Calu3 (cell line): ENCODE measurements around the gene RAB3IL1. TPM values are rescaled to one million over a fixed set of nuclear protein-coding genes. Genes with fewer than 3 reads are reported as not detected.

Experiments
- BruUV-seq: library from RNA; stranded (reverse); fragments of 400-500 nt; replicated peaks from 2 replicates; lab custom pipeline; 2021; lab: Mats Ljungman, UMichigan
- CTCF ChIA-PET: fragments of 300-600 bp; sonication (Branson Sonifier 250); formaldehyde crosslinking; loops from one replicate; lab custom pipeline; 2022; ENCODE audit warnings: antibody characterized with exemption; lab: Charles Lee
- DNase-seq: peaks from one replicate; pipeline ENCODE4 v3.0.0; 2022
- H3K27ac Mint-ChIP-seq: one replicate; pipeline ENCODE4 v1.8.0; 2022; ENCODE audit warnings: mixed read lengths; ENCODE audit not compliant: unreplicated experiment
- H3K27me3 Mint-ChIP-seq: one replicate; pipeline ENCODE4 v1.8.0; 2022; ENCODE audit warnings: mixed read lengths; ENCODE audit not compliant: unreplicated experiment
- H3K36me3 Mint-ChIP-seq: one replicate; pipeline ENCODE4 v1.8.0; 2022; ENCODE audit warnings: mild to moderate bottlenecking, moderate library complexity, mixed read lengths; ENCODE audit not compliant: insufficient read depth, unreplicated experiment
- H3K4me1 Mint-ChIP-seq: one replicate; pipeline ENCODE4 v1.8.0; 2022; ENCODE audit warnings: mild to moderate bottlenecking, low read depth, mixed read lengths; ENCODE audit not compliant: unreplicated experiment
- H3K4me3 Mint-ChIP-seq: one replicate; pipeline ENCODE4 v1.8.0; 2022; ENCODE audit warnings: mild to moderate bottlenecking, low read depth, moderate library complexity, mixed read lengths; ENCODE audit not compliant: unreplicated experiment
- H3K9me3 Mint-ChIP-seq: one replicate; pipeline ENCODE4 v1.8.0; 2022; ENCODE audit warnings: low read depth, mixed read lengths; ENCODE audit not compliant: unreplicated experiment
- intact Hi-C: fragments of 100-400 bp; cut with micrococcal nuclease; formaldehyde crosslinking; loops from one replicate; pipeline ENCODE4 v1.10.0; 2022; ENCODE audit not compliant: unreplicated experiment
- total RNA-seq: library from RNA; stranded (reverse); gene quantifications from 2 replicates; pipeline ENCODE4 v1.2.3, GENCODE V29; 2022
- TF ChIP-seq, protein P1 (sequence below): fragments of 200-600 bp; IDR thresholded peaks from one replicate; pipeline ENCODE4 v1.8.0; 2022; ENCODE audit warnings: antibody characterized with exemption; ENCODE audit not compliant: unreplicated experiment

The RAB3IL1 gene
- total RNA-seq, 1 experiment from 2014 or later: 0.76 TPM

DNA sequence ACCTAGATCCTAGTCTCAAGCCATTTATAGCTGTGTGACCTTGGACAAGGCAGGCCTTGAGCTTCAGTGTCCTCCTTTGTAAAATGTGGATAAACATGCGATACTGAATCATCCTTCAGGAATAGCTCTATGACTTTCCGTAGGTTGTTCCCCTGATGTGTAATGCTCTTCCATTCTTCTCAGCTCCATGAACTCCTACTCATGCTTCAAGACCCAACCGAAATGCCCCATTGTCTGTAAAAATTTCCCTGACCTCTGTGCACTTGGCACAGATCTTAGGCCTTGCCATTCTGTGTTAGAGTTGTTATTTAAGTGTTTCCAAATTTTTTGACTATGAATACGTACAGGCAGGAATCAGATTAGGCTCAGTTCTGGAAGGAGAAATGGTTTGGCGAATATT, 29.5 kb upstream of the RAB3IL1 start:
- peaks cover 9% of the 10 kb centered on the region for H3K36me3 Mint-ChIP-seq
- peaks cover 27% of the 10 kb centered on the region for H3K4me1 Mint-ChIP-seq
- peaks cover 46% of the 10 kb centered on the region for H3K27me3 Mint-ChIP-seq
- TF ChIP-seq, protein P1, sequence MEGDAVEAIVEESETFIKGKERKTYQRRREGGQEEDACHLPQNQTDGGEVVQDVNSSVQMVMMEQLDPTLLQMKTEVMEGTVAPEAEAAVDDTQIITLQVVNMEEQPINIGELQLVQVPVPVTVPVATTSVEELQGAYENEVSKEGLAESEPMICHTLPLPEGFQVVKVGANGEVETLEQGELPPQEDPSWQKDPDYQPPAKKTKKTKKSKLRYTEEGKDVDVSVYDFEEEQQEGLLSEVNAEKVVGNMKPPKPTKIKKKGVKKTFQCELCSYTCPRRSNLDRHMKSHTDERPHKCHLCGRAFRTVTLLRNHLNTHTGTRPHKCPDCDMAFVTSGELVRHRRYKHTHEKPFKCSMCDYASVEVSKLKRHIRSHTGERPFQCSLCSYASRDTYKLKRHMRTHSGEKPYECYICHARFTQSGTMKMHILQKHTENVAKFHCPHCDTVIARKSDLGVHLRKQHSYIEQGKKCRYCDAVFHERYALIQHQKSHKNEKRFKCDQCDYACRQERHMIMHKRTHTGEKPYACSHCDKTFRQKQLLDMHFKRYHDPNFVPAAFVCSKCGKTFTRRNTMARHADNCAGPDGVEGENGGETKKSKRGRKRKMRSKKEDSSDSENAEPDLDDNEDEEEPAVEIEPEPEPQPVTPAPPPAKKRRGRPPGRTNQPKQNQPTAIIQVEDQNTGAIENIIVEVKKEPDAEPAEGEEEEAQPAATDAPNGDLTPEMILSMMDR: no peak
- H3K27ac Mint-ChIP-seq: no peak overlapping the region
- no peaks in the 10 kb centered on the region for H3K9me3 Mint-ChIP-seq
- intact Hi-C loops: loop anchor here (1.0 to 10.0 kb wide), 3 partner anchors 48 to 152 kb away; partner anchors contain the start of genes FEN1 and TMEM258
- H3K4me3 Mint-ChIP-seq: no peak overlapping the region
- BruUV-seq: no TSS peak
- no peak for DNase-seq
- CTCF ChIA-PET: interaction anchor here (0.6 to 4.4 kb wide), 10 partner anchors 21 to 194 kb away, joined by 3 to 96 read pairs (median 6); partner anchors contain the start of gene FTH1

DNA sequence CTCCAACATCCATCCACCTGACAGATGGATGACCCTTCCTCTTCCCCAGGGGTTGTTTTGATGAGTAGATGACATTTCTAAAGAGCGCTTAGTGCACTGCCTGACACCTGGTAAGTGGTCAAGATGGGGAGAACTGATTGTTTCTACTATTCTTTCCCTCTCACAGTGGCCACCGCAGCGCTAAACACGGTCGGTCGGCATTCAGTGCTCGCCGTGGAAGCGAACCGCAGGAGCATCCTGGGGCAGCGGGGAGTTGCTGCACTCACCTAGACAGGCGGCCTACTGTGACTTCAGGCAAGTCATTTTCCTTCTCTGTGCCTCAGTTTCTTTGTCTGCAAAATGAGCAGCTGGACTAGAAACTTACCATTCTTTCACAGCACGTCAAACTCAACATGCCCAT, 27.8 kb upstream of the RAB3IL1 start:
- CTCF ChIA-PET: no interaction called here
- DNase-seq: no peak
- intact Hi-C loops: loop anchor here (5.0 to 10.0 kb wide), 2 partner anchors 107 to 150 kb away; partner anchors contain the start of genes FEN1 and TMEM258
- BruUV-seq: no TSS peak
- H3K27ac Mint-ChIP-seq: no peak overlapping the region
- no peaks in the 10 kb centered on the region for H3K9me3 Mint-ChIP-seq
- H3K27me3 Mint-ChIP-seq: peaks cover 46% of the 10 kb centered on the region
- H3K36me3 Mint-ChIP-seq: peaks cover 9% of the 10 kb centered on the region
- peaks cover 27% of the 10 kb centered on the region for H3K4me1 Mint-ChIP-seq
- TF ChIP-seq, protein P1: no peak
- no peak overlapping the region for H3K4me3 Mint-ChIP-seq

- Mint-ChIP-seq H3K27me3 (peaks cover 54% of the 10 kb centered on the region), H3K4me3 (no peak overlapping the region), H3K27ac (no peak overlapping the region), H3K9me3 (peaks cover 3% of the 10 kb centered on the region), H3K36me3 (no peaks in the 10 kb centered on the region), H3K4me1 (no peaks in the 10 kb centered on the region)
- intact Hi-C loops: loop anchor here (10.0 kb wide), 1 partner anchor 146 kb away; the partner anchor contains the start of genes FEN1 and TMEM258
- DNase-seq: no peak
- no TSS peak for BruUV-seq
- TF ChIP-seq, protein P1: no peak
- CTCF ChIA-PET: no interaction called here
Observed at GRCh38 chr11:61940466-61940865, 23.1 kb upstream of the RAB3IL1 start.

- H3K27ac Mint-ChIP-seq: no peak overlapping the region
- no peaks in the 10 kb centered on the region for H3K4me1 Mint-ChIP-seq
- intact Hi-C loops: no loop called here
- no TSS peak for BruUV-seq
- no peak overlapping the region for H3K4me3 Mint-ChIP-seq
- H3K36me3 Mint-ChIP-seq: no peaks in the 10 kb centered on the region
- CTCF ChIA-PET: interaction anchor here (0.8 kb wide), 1 partner anchor 12 kb away, joined by 4 read pairs; no protein-coding TSS in a partner anchor
- no peak for DNase-seq
- TF ChIP-seq, protein P1: no peak
- H3K9me3 Mint-ChIP-seq: peaks cover 3% of the 10 kb centered on the region
- peaks cover 57% of the 10 kb centered on the region for H3K27me3 Mint-ChIP-seq
Observed at GRCh38 chr11:61935861-61936260, 18.5 kb upstream of the RAB3IL1 start.
